Neuron (in vitro differentiated cells): ENCODE results near the gene VWA3A.
"Not testable (repeated sequence)": the region's sequence is repeated elsewhere in the genome, so short reads cannot be mapped to it uniquely, and the experiment has no call there.

Experiments
- H2AFZ ChIP-seq: one replicate; pipeline ENCODE4 v1.6.1; 2013; ENCODE audit warnings: low read depth, mild to moderate bottlenecking, inconsistent platforms, low read length, moderate library complexity
- H3K27me3 ChIP-seq: one replicate; pipeline ENCODE4 v1.6.1; 2013; ENCODE audit warnings: low read length; ENCODE audit not compliant: insufficient read depth
- H3K36me3 ChIP-seq: one replicate; pipeline ENCODE4 v1.6.1; 2013; ENCODE audit warnings: low read length; ENCODE audit not compliant: insufficient read depth
- H3K4me1 ChIP-seq: one replicate; pipeline ENCODE4 v1.6.1; 2013; ENCODE audit warnings: low read length; ENCODE audit not compliant: insufficient read depth
- H3K4me3 ChIP-seq: 2 replicates; pipeline ENCODE4 v1.5.1; 2013; ENCODE audit warnings: mild to moderate bottlenecking, low read length, moderate library complexity
- H3K9me3 ChIP-seq: one replicate; pipeline ENCODE4 v1.6.1; 2013; ENCODE audit warnings: low read length

The VWA3A gene

GRCh38 chr16:22162656-22163009 lies 70.3 kb downstream of the VWA3A start:
- Histone ChIP-seq H3K9me3 (no peaks in the 10 kb centered on the region), H3K27me3 (peaks cover 38% of the 10 kb centered on the region), H2AFZ (no peak overlapping the region), H3K4me3 (no peak overlapping the region), H3K4me1 (no peaks in the 10 kb centered on the region), H3K36me3 (no peaks in the 10 kb centered on the region)

GRCh38 chr16:22163806-22164205 lies 71.5 kb downstream of the VWA3A start:
- H3K36me3 ChIP-seq: no peaks in the 10 kb centered on the region

GRCh38 chr16:22164482-22164881 lies 72.1 kb downstream of the VWA3A start:
- H3K9me3 ChIP-seq: no peaks in the 10 kb centered on the region
- peaks cover 36% of the 10 kb centered on the region for H3K27me3 ChIP-seq
- H3K4me1 ChIP-seq: no peaks in the 10 kb centered on the region
- H3K36me3 ChIP-seq: no peaks in the 10 kb centered on the region
- H2AFZ ChIP-seq: no peak overlapping the region
- no peak overlapping the region for H3K4me3 ChIP-seq

More at GRCh38 chr16:22163806-22164205, 71.5 kb downstream of the VWA3A start:
- H3K27me3 ChIP-seq: peaks cover 38% of the 10 kb centered on the region
- H3K4me1 ChIP-seq: no peaks in the 10 kb centered on the region
- H3K4me3 ChIP-seq: no peak overlapping the region
- H3K9me3 ChIP-seq: no peaks in the 10 kb centered on the region
- H2AFZ ChIP-seq: no peak overlapping the region

- H2AFZ ChIP-seq: no peak overlapping the region
- no peak overlapping the region for H3K4me3 ChIP-seq
- peaks cover 36% of the 10 kb centered on the region for H3K27me3 ChIP-seq
- no peaks in the 10 kb centered on the region for H3K36me3 ChIP-seq
- H3K9me3 ChIP-seq: no peaks in the 10 kb centered on the region
- no peaks in the 10 kb centered on the region for H3K4me1 ChIP-seq
These were observed 73.4 kb downstream of the VWA3A start for GRCh38 chr16:22165508-22166285.

- Histone ChIP-seq H2AFZ (no peak overlapping the region), H3K9me3 (no peaks in the 10 kb centered on the region), H3K4me3 (no peak overlapping the region), H3K36me3 (no peaks in the 10 kb centered on the region), H3K27me3 (no peaks in the 10 kb centered on the region), H3K4me1 (no peaks in the 10 kb centered on the region)
These were observed 79.6 kb downstream of the VWA3A start for GRCh38 chr16:22171953-22172352.

GRCh38 chr16:22172642-22173041 lies 80.3 kb downstream of the VWA3A start:
- not testable (repeated sequence) for H3K9me3 ChIP-seq, H3K36me3 ChIP-seq, H3K27me3 ChIP-seq, H3K4me3 ChIP-seq, H2AFZ ChIP-seq, H3K4me1 ChIP-seq

- no peaks in the 10 kb centered on the region for H3K9me3 ChIP-seq
- H3K4me1 ChIP-seq: no peaks in the 10 kb centered on the region
- no peak overlapping the region for H2AFZ ChIP-seq
These were observed 82.3 kb downstream of the VWA3A start for GRCh38 chr16:22174642-22175041.

GRCh38 chr16:22177968-22178930 lies 85.9 kb downstream of the VWA3A start:
- Histone ChIP-seq H3K9me3 (no peaks in the 10 kb centered on the region), H3K4me3 (no peak overlapping the region), H2AFZ (no peak overlapping the region), H3K4me1 (no peaks in the 10 kb centered on the region), H3K36me3 (no peaks in the 10 kb centered on the region), H3K27me3 (peaks cover 4% of the 10 kb centered on the region)

More at GRCh38 chr16:22174642-22175041, 82.3 kb downstream of the VWA3A start:
- Histone ChIP-seq H3K27me3 (no peaks in the 10 kb centered on the region), H3K36me3 (no peaks in the 10 kb centered on the region), H3K4me3 (no peak overlapping the region)

GRCh38 chr16:22181426-22181825 lies 89.1 kb downstream of the VWA3A start:
- H3K4me1 ChIP-seq: no peaks in the 10 kb centered on the region
- H2AFZ ChIP-seq: no peak overlapping the region
- H3K9me3 ChIP-seq: no peaks in the 10 kb centered on the region
- no peaks in the 10 kb centered on the region for H3K36me3 ChIP-seq
- H3K27me3 ChIP-seq: peaks cover 4% of the 10 kb centered on the region
- no peak overlapping the region for H3K4me3 ChIP-seq

- H2AFZ ChIP-seq: no peak overlapping the region
- H3K4me1 ChIP-seq: no peaks in the 10 kb centered on the region
- no peaks in the 10 kb centered on the region for H3K9me3 ChIP-seq
- peaks cover 4% of the 10 kb centered on the region for H3K27me3 ChIP-seq
- H3K4me3 ChIP-seq: no peak overlapping the region
- no peaks in the 10 kb centered on the region for H3K36me3 ChIP-seq
These were observed 89.5 kb downstream of the VWA3A start for GRCh38 chr16:22181843-22182242.

GRCh38 chr16:22183335-22183734 lies 91.0 kb downstream of the VWA3A start:
- no peaks in the 10 kb centered on the region for H3K36me3 ChIP-seq
- H2AFZ ChIP-seq: no peak overlapping the region
- peaks cover 4% of the 10 kb centered on the region for H3K27me3 ChIP-seq
- H3K4me1 ChIP-seq: no peaks in the 10 kb centered on the region
- H3K9me3 ChIP-seq: no peaks in the 10 kb centered on the region
- no peak overlapping the region for H3K4me3 ChIP-seq

- no peaks in the 10 kb centered on the region for H3K36me3 ChIP-seq
- H2AFZ ChIP-seq: no peak overlapping the region
- peaks cover 4% of the 10 kb centered on the region for H3K27me3 ChIP-seq
- H3K9me3 ChIP-seq: no peaks in the 10 kb centered on the region
- no peak overlapping the region for H3K4me3 ChIP-seq
- peaks cover 1% of the 10 kb centered on the region for H3K4me1 ChIP-seq
These were observed 91.7 kb downstream of the VWA3A start for GRCh38 chr16:22183901-22184614.

- H3K36me3 ChIP-seq: no peaks in the 10 kb centered on the region
- H3K4me1 ChIP-seq: peaks cover 6% of the 10 kb centered on the region
- H3K4me3 ChIP-seq: no peak overlapping the region
- H3K27me3 ChIP-seq: peaks cover 4% of the 10 kb centered on the region
- H3K9me3 ChIP-seq: no peaks in the 10 kb centered on the region
- H2AFZ ChIP-seq: no peak overlapping the region
These were observed 92.3 kb downstream of the VWA3A start for GRCh38 chr16:22184615-22184968.
